ENCODE data around the gene NMNAT2. TPM values are rescaled to one million over a fixed set of nuclear protein-coding genes. Genes with fewer than 3 reads are reported as not detected.
A peak's percentile ranks its signal among the peaks of the same experiment; 100 is the strongest.

NMNAT2 gene
- total RNA-seq, 1 experiment from 2014 or later: 0.03 TPM

DNA sequence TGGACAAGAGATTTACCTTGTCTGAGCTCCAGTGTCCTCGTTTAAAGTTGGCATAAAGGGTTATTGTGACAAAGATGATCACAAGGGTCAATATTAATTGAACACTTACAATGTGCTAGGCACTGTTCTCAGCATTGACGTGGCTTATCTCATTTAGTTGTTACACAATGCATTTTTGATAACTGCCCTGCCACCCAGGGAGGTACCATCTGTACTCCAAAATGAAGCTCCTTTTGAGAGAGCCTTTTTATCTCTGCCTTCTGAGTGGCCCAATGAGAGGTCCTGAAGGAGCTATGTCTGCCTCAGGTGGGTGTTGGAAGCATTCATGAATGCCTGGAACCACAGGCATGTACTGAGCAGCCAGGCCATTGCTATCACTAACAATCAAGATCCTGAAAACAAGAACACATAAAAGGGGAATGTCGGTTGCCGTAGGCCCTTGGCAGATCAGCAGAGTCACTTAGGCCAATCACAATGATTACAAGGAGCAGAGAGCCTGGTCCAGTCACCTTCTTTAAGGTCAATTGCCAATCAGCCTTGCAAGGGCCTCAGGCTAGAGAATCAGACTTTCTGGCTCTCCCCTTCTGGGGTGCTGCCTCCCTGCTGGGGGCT lies 78.5 kb downstream of the NMNAT2 start:
- no peak for DNase-seq (ENCODE audit: low read depth, low spot score)
- in situ Hi-C loops (cut with HindIII; ENCODE audit: low pct_unique_long_range_greater_than_20kb, low sequenced_read_pairs): no loop called here

GRCh38 chr1:183331091-183331742 lies 87.0 kb downstream of the NMNAT2 start:
- in situ Hi-C loops (cut with HindIII; ENCODE audit: low pct_unique_long_range_greater_than_20kb, low sequenced_read_pairs): no loop called here

DNA sequence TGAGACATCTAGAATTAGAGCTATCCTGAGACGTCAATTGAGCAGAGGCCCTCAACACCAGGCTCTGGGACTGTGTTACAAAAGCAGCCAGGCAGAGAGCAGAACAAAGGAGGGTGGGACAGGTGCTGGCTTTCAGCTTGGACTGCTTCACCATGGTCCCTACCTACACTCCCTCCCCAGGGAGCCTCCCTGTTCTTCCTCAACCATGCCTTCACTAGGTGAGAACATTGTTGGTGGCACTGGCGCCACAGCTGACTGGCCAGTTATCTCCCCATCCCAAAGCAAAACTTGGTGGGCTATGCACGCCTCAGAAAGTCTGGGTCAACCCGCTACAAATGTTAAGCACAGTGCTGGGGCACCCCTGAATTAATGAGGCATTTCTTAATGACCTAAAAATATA lies 87.8 kb downstream of the NMNAT2 start:
- in situ Hi-C loops (cut with HindIII; ENCODE audit: low pct_unique_long_range_greater_than_20kb, low sequenced_read_pairs): no loop called here

More at GRCh38 chr1:183331091-183331742, 87.0 kb downstream of the NMNAT2 start:
- DNase-seq (ENCODE audit: low read depth, low spot score): no peak

DNA sequence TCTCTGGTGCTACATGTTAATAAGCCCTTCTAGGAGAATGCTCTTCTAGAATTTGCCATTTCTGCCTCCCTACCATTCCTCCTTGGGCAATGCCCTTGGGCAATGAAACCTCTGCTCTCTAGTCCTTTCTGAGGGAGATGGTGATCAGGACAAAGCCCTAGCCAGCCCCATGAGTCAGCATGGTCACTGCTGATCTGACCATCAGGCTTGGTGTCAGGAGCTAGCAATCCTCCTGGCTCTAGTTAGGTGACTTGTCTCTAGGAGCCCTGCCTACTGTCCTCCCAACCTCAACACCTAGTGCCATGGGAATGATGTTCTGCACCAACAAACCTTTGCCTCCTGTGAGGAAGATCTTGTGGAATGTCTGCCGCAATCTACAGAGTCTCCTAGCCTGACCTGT lies 89.8 kb downstream of the NMNAT2 start:
- in situ Hi-C loops (cut with HindIII; ENCODE audit: low pct_unique_long_range_greater_than_20kb, low sequenced_read_pairs): no loop called here
- DNase-seq (ENCODE audit: low read depth, low spot score): no peak

More for the DNA sequence above, 87.8 kb downstream of the NMNAT2 start:
- no peak for DNase-seq (ENCODE audit: low read depth, low spot score)

- in situ Hi-C loops (cut with HindIII; ENCODE audit: low pct_unique_long_range_greater_than_20kb, low sequenced_read_pairs): no loop called here
- no peak for DNase-seq (ENCODE audit: low read depth, low spot score)
Observed at GRCh38 chr1:183327434-183328290, 90.5 kb downstream of the NMNAT2 start.

DNA sequence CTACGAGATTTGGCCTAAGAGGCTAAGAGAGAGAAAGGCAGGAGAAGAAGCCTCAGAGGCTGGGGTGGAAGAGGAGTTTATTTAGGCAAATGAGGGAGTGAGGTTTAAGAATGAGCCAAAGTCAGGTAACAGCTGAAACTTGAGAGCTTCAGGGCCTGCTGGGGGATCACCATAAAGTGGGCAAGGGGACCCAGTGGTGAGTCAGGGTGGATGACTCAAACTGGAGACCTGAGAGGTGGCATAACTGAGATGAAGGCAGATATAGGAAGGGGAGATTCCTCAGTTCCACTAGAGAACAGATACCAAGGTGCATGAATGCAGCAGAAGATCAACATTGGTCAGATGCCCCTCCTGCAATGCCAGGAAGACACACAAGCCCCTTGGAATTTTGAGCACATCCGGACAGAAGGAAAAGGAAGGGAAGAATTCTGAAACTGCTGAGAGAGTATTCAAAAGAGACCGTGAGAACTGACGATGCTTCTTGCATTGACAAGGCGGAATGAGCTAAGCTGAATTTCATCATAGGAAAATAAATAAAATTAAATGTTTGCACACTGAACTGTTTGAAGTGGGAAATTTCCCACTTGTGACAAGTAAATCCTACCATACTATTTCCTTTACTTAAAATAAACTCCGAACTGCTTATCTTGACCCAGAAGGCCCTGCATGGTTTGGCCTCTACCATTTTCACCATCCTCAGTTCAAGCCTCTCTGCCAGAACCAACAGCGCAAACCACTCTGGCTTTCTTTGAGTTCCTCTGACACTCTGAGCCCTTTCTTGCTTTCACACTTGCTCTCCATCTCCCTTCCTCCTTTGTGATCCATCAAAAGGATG lies 94.1 kb downstream of the NMNAT2 start:
- no peak for DNase-seq (ENCODE audit: low read depth, low spot score)
- in situ Hi-C loops (cut with HindIII; ENCODE audit: low pct_unique_long_range_greater_than_20kb, low sequenced_read_pairs): no loop called here

DNA sequence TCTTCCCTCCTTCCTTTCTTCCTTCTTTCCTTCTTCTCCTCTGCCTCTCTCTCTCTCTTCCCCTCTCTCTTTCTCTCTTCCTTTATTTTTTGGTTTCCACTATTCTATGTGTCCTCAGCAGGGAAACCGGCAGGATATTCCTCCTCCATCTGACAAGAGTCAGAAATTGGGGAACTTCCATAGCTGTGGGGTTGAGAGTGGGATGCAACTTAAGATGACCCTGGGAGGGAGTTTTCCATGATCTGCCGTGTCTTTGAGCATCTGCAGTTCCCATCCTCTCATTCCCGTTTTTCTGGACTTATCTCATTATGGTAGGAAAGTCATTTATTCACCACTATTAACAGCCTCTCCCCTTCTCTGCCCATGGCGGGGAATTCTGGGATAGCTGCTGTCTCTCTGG lies 98.6 kb downstream of the NMNAT2 start:
- in situ Hi-C loops (cut with HindIII; ENCODE audit: low pct_unique_long_range_greater_than_20kb, low sequenced_read_pairs): no loop called here
- no peak for DNase-seq (ENCODE audit: low read depth, low spot score)

DNA sequence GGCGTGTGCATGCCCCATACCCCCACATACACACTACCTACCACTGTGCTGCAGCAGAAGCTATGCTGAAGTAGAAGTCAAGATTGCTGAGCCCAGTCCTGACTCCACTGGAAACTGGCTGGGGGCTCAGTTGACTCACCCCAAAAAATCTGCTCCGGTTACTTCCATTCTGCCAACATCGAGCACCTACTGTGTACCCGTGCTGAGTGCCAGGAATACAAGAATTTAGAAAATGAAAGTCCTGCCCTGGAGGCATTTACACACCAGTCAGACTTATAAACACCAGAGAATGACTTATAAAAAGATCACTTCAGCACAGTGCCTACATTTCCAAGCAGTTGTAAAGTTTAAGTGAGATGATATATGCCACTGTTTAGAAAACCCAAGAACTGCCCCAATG lies 99.1 kb downstream of the NMNAT2 start:
- DNase-seq (ENCODE audit: low read depth, low spot score): no peak
- in situ Hi-C loops (cut with HindIII; ENCODE audit: low pct_unique_long_range_greater_than_20kb, low sequenced_read_pairs): no loop called here

GRCh38 chr1:183318433-183318832 lies 99.7 kb downstream of the NMNAT2 start:
- DNase-seq (ENCODE audit: low read depth, low spot score): peak; percentile 72
- in situ Hi-C loops (cut with HindIII; ENCODE audit: low pct_unique_long_range_greater_than_20kb, low sequenced_read_pairs): no loop called here

GRCh38 chr1:183315991-183316758 lies 102.0 kb downstream of the NMNAT2 start:
- in situ Hi-C loops (cut with HindIII; ENCODE audit: low pct_unique_long_range_greater_than_20kb, low sequenced_read_pairs): no loop called here
- no peak for DNase-seq (ENCODE audit: low read depth, low spot score)

DNA sequence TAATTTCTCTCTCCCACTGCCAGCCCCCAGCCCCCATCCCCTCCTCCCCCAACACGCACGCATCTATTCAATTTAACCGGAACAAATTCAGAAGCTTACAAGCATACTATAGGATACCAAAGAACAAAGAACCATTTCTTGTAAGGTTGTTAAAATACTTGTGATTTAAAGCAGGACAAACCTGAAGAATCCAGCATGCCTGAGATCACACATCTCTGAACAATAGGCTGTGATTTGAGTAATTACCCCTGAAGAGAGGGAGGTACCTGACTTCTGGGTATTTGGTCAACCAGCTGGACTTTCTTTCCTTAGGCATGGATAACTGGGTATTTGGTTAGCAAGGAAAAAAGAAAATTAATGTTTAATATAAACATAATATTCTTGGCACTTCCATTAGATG lies 105.1 kb downstream of the NMNAT2 start:
- in situ Hi-C loops (cut with HindIII; ENCODE audit: low pct_unique_long_range_greater_than_20kb, low sequenced_read_pairs): no loop called here
- DNase-seq (ENCODE audit: low read depth, low spot score): no peak

DNA sequence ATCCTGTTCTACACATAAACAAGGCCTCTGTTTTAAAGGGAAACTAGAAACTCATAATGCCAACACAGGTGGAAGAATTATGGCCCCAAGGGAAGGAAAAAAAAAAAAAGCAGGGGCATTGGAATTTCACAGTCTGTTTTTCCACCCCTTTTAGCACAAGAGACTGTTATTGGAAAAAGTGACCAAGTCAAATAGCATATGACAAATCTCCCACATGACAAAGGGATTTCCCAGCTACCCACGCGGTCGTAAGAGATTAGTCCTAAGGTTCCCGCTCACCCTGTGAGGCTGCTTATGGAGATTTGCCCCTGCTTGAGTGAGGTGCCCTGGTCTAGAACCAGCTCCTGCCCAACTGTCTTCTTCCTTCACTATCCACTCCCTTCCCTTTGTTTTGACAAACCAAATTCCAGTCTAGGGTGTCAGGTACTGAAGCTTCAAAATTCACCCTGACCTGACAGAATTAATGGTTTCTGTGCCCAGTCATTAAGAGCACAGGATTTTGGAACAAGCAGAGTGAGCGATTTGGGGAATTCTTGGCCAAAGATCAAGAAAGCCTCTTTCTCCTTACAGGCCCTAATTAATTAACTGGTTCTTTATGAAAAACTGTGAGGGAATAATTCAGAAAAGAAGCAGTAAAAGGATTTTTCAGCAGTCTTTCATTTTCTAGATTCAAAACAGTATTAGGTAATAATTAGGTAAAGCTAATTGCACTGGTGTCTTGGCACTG lies 107.3 kb downstream of the NMNAT2 start:
- in situ Hi-C loops (cut with HindIII; ENCODE audit: low pct_unique_long_range_greater_than_20kb, low sequenced_read_pairs): no loop called here
- DNase-seq (ENCODE audit: low read depth, low spot score): peak; percentile 8

- no peak for DNase-seq (ENCODE audit: low read depth, low spot score)
- in situ Hi-C loops (cut with HindIII; ENCODE audit: low pct_unique_long_range_greater_than_20kb, low sequenced_read_pairs): no loop called here
Observed at GRCh38 chr1:183308719-183309118, 109.5 kb downstream of the NMNAT2 start.

GRCh38 chr1:183306317-183307042 lies 111.7 kb downstream of the NMNAT2 start:
- in situ Hi-C loops (cut with HindIII; ENCODE audit: low pct_unique_long_range_greater_than_20kb, low sequenced_read_pairs): no loop called here
- peak; percentile 34 for DNase-seq (ENCODE audit: low read depth, low spot score)

DNA sequence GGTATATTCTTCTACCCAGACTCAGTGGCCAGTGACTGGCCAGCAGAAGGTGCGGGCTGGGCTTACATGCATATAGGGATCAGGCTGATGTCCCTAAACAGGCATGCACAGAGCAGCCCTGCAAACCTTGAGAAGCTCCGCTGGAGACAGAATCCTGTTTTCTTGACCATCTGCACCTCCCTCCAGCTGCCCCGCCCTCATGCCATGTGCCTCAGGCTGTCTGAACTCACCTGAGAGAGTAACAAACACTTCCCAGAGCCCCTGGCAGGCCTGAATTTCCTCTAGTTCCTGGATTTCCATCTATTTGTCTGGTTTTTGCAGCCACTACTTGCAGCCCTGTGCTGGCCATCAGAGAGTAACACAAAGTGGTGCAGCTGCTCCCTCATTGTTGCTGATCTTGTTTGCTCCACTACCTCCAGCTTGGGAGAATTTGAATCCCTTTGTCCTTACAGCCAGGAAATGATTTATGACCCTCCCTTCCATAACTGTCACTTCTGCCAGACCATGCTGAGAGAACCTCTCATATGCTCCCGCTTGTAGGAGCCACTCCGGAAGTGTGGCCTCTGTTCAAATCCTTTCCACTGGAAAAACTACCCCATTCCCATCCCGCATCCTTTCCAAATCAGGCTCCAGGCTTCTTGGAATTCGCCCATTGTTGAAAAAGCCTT lies 113.6 kb downstream of the NMNAT2 start:
- no peak for DNase-seq (ENCODE audit: low read depth, low spot score)
- in situ Hi-C loops (cut with HindIII; ENCODE audit: low pct_unique_long_range_greater_than_20kb, low sequenced_read_pairs): no loop called here
